GM23248 (cell line): ENCODE data around the gene SGTB.

ENCODE experiments used
- EZH2 ChIP-seq: fragments of 200-600 bp; sonication (generic); IDR thresholded peaks from 2 replicates; pipeline ENCODE4 v1.6.1; 2018; ENCODE audit warnings: antibody characterized with exemption, mild to moderate bottlenecking; ENCODE audit not compliant: insufficient read depth, poor library complexity, severe bottlenecking
- EZH2phosphoT487 ChIP-seq: fragments of 200-600 bp; sonication (generic); IDR thresholded peaks from 2 replicates; pipeline ENCODE4 v1.6.1; 2018; ENCODE audit warnings: antibody characterized with exemption, moderate library complexity, mild to moderate bottlenecking, low read depth; ENCODE audit not compliant: insufficient read depth

- TF ChIP-seq EZH2 (no peak), EZH2phosphoT487 (no peak)
These were observed 46.9 kb upstream of the SGTB start for GRCh38 chr5:65768723-65769346.
